ACHN (cell line): ENCODE data around the gene DNAJA3.

Experiments used
- DNase-seq: peaks from one replicate; pipeline ENCODE4 v3.0.0-alpha.2; 2015
- in situ Hi-C: cut with HindIII; loops from 2 replicates; pipeline ENCODE4 v1.10.0; 2017; ENCODE audit warnings: low sequenced_read_pairs, low pct_ligation_motif_present, low pct_unique_long_range_greater_than_20kb

Gene DNAJA3

GRCh38 chr16:4489030-4489429 lies 63.4 kb downstream of the DNAJA3 start:
- in situ Hi-C loops = no loop called here
- DNase-seq = peak; percentile 92

DNA sequence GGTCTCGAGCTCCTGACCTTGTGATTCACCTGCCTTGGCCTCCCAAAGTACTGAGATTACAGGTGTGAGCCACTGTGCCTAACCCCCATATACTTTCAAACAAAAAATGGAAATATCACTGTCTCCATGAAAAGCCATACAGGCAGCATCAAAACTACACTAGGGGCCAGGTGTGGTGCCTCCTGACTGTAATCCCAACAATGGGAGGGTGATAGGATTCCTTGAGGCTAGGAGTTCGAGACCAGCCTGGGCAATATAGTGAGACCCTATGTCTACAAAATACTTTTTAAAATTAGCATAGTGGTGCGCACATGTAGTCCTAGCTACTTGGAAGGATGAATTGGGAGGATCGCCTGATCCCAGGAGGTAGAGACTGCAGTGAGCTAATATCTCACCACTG lies 66.2 kb downstream of the DNAJA3 start:
- DNase-seq = no peak
- in situ Hi-C loops = no loop called here

DNA sequence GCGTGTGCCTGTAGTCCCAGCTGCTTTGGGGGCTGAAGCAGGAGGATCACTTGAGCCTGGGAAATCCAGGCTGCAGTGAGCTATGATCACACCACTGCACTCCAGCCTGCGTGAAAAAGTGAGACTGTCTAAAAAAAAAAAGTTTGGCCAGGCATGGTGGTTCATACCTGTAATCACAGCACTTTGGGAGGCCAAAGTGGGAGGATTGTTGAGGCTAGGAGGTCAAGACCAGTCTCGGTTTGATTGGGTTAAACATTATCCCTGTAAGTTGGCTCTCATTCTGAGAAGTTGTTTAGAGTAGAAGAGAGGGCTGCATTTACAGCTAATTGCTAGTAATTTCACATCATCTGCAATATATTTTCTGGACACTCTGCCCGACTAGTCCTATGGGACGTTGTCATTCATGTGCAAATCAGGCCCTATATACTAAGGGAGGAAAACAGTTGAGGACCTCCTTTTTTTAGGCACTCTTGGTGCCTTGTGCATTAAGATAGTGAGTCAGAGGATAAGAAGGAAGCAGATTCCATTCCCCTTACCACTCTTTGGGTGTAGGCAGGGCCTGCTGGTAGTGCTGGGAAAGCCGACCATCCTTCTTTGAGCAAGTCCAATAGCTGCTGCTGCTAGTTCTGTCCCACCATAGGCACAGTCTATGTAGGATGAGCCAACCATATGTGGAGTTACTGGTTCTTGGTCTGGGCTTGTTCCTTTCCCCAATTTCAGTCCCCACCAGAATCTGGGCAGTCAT lies 69.2 kb downstream of the DNAJA3 start:
- DNase-seq = peak; percentile 93
- in situ Hi-C loops = no loop called here

DNA sequence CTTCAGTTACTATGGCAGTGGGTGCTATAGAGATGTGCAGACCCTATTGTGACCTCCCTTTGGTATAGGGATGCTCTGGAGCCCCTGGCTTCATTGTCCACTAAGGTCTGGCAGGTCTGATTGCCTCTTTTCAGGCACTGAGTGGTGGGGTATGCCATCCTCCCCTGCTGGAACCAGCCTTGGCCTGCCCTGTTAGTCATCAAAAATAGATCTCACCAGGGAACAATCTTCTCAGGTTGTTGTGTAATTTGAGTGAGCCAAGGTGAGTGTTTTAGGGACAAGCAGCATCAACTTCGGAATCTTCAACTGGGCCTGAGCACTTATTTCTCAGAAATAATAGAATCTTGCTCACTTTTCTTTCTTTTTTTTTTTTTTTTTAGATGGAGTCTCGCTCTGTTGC lies 70.1 kb downstream of the DNAJA3 start:
- no peak for DNase-seq
- in situ Hi-C loops = no loop called here

DNA sequence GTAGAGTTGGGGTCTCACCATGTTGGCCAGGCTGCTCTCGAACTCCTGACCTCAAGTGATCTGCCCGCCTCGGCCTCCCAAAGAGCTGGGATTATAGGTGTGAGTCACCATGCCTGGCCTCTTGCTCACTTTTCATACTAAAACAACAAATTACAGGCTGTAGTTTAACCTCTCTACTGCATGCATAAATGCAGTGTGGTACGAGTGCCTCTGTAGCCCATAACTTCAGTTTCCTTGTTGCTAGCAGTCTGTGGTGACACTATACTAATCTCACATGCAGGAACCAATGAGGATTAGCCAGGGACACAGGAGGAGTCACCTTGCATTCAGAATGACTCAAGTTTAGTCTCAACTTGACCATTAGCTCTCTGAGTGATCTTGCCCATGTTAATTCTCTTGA lies 70.6 kb downstream of the DNAJA3 start:
- peak; percentile 56 for DNase-seq
- in situ Hi-C loops = no loop called here

- in situ Hi-C loops = no loop called here
- DNase-seq = peak; percentile 62
These were observed 73.0 kb downstream of the DNAJA3 start for GRCh38 chr16:4498546-4499195.

GRCh38 chr16:4499196-4499555 lies 73.5 kb downstream of the DNAJA3 start:
- in situ Hi-C loops = no loop called here
- no peak for DNase-seq

DNA sequence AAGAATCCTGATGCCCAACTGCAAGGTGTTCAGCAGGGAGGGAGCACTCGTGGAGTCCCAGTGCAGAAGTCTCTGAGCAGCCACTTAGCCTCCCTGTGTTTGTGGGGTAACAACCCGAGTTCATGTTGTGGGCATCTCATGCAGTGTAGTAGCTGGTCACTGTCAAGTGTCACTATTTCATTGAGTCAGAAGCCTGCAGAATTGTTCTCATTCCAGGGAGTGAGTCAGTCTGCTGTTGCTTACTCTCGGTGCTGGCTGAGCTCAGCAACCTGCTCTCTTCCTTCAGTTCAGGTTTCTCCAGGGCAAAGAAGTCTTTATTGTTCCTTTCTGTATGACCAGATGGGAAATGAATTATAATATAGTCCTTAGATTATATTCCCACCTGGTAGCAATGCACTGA lies 74.6 kb downstream of the DNAJA3 start:
- in situ Hi-C loops = no loop called here
- DNase-seq = peak; percentile 94

GRCh38 chr16:4501071-4501478 lies 75.4 kb downstream of the DNAJA3 start:
- DNase-seq = peak; percentile 63
- in situ Hi-C loops = no loop called here

DNA sequence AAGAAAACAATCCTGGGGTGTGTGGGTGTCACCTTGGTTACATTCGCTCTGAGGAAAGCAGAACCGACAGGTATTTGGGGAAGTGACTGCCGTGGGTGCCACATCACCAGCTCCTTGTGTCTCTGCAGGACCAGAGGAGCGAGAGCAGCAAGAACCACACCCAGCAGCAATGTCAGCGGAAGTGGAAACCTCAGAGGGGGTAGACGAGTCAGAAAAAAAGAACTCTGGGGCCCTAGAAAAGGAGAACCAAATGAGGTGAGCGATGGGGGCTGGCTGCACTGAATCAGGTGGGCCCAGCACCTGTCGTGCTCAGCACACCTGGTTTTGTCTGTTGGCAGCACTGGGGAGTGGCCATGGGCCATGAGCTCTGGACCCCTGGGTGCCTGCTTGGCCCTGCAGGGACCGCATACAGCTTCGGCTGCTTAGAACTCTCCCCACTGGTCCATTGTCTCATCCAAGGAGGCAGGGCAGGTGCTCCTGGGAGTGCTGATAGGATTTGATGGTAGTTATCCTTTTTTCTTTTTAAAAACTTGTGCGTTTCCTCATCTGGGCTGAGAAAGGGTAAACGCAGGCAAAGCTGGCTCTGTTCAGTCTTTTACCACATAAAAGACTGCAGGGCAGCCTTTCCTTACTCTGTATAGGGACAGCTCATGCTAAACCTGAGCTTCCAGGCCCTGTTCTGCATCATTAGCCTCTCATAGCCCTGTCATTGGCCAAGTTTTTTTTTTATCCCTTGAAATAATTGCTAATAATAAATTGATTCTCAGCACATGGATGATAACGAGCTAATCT lies 79.9 kb downstream of the DNAJA3 start:
- DNase-seq = no peak
- in situ Hi-C loops = no loop called here
